Limb (tissue), 2 donors: Measurements from ENCODE around the gene DENND1A.

ENCODE experiments used
- DNase-seq, 2 donors: peaks; one replicate each; pipeline ENCODE4 v3.0.0-alpha.2; 2016; ENCODE audit errors: extremely low spot score in 2 of 2

The DENND1A gene

GRCh38 chr9:123866497-123866896 is 63.4 kb downstream of the DENND1A start:
- no peak for DNase-seq

- no peak for DNase-seq
Observed at GRCh38 chr9:123865226-123866000, 64.5 kb downstream of the DENND1A start.

GRCh38 chr9:123864251-123864650 is 65.7 kb downstream of the DENND1A start:
- no peak for DNase-seq

GRCh38 chr9:123863164-123863855 is 66.6 kb downstream of the DENND1A start:
- DNase-seq = peak in 1 of 2 donors; percentile 17

DNA sequence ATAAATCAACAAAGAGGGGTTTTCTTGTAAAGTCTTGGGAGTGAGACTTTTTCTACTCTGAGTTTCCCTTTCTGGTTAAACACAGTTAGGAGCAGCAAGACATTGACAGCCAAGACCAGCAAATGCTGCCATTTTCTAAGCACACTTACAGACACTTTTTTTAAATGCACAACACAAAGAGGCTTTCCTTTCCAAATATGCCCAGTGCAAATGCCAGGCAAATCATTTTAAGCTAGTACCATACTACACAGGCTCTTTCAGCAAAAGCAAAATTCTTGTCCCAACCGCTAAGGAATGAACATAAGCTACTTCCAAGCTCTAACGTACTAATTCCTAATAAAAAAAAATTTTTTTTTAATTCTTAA is 68.2 kb downstream of the DENND1A start:
- no peak for DNase-seq

- DNase-seq = no peak
Observed at GRCh38 chr9:123861086-123861755, 68.7 kb downstream of the DENND1A start.

DNA sequence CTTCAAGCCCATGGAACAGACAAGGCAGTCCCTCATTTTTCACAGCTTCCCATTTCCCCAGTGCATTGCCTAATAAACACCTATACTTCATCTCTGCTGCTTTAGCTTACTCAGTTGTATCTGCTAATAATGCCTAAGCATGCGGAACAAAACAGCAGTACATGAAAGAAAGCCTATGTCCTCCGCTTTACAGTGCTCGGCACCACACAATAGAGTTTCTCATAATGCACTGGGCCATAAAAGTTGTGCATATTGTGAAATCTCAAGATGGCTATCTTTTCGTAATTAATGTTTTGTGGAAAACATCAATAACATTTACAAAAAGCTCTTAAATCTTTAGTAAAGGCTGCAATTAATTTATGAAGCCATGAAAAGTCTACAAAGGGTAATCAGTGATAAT is 69.3 kb downstream of the DENND1A start:
- no peak for DNase-seq

DNA sequence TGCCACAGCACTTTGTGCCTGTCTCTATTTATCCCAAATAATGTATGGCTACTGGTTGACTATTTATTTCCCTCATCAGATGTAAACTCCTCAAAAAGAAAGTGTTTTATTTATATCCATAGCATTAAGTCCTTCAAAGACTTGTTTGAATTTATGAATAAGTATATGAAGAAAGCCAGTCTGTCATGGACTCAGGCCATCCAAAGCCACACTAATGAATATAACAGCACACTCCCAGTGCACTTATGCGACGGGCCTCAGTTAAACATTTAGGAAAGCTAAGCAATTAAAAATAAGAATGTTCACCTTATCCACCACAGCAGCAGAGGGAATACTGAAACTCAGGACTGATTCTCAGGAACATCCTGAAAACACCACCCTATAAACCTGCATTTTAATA is 77.5 kb downstream of the DENND1A start:
- no peak for DNase-seq

GRCh38 chr9:123851851-123852250 is 78.1 kb downstream of the DENND1A start:
- DNase-seq = no peak

- no peak for DNase-seq
Observed at GRCh38 chr9:123848447-123849085, 81.4 kb downstream of the DENND1A start.

- no peak for DNase-seq
Observed at GRCh38 chr9:123846966-123847365, 83.0 kb downstream of the DENND1A start.

GRCh38 chr9:123843703-123844102 is 86.2 kb downstream of the DENND1A start:
- no peak for DNase-seq

DNA sequence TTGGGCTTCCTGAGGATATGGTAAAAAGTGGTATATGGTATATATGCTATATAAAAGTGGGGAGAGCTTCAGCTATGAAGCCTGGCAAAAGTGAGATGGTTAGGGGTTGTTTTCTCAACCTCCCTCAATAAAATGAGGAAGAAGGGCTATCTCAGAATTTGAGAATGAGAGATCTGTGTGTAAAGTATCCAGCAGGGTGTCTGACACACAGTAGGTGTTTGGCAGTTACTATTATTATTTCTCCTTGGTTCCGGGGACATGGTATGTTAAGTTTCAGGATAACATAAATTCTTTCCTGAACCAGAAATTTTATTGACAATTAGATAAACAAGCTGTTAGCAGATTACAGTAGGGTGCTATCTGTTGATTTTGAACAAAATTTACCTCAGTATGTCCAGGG is 94.1 kb downstream of the DENND1A start:
- DNase-seq = no peak

- no peak for DNase-seq
Observed at GRCh38 chr9:123834889-123835562, 94.9 kb downstream of the DENND1A start.

GRCh38 chr9:123834218-123834888 is 95.6 kb downstream of the DENND1A start:
- peak in 1 of 2 donors; percentile 26 for DNase-seq

DNA sequence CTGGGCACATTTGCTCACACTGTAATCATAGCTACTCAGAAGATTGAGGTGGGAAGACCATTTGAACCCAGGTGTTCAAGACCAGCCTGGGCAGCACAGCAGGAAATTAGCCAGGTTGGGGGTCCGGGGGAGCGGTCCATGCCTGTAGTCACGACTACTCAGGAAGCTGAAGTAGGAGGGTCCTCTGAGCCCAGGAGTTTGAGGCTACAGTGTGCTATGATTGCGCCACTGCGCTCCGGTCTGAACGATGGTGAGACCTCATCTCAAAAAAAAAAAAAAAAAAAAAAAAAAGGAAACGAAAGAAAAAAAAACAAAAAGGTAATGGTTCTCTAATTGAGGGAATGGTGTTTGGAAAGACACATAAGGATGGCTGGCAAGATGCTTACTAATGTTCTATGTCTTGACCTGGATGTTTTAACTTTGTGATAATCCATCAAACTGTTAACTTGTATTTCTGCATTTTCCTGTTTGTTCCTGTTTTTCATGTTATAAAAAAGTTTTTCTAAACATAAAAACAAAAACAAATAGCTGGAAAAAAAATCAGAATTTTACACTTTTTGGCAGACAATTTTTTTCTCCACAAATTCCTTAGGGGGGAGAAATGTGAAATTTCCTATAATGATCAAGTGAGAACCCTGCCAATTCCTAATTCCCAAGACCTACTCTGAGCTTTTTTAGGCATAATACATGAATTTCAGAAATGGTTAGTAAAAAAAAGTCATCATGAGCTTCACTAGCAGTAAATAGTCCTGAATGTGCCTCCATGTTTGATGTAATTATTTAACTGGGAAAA is 96.9 kb downstream of the DENND1A start:
- no peak for DNase-seq

DNA sequence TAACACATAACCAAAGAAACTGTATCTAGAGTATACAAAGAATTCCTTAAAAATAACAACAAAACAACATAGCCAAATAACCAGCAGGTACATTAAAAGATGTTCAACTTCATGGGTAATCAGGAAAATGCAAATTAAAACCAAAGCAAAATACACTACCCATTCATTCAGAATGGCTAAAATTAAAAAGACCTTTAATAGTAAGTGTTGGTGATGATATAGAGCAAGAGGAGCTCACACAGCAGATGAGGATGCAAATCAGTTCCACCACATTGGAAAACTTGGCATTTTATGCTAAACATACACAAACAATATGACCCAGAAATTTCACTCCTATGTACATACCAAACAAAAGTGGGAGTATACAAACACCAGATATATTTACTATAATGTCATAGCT is 97.8 kb downstream of the DENND1A start:
- DNase-seq = no peak

- DNase-seq = no peak
Observed at GRCh38 chr9:123828449-123828848, 101.5 kb downstream of the DENND1A start.

DNA sequence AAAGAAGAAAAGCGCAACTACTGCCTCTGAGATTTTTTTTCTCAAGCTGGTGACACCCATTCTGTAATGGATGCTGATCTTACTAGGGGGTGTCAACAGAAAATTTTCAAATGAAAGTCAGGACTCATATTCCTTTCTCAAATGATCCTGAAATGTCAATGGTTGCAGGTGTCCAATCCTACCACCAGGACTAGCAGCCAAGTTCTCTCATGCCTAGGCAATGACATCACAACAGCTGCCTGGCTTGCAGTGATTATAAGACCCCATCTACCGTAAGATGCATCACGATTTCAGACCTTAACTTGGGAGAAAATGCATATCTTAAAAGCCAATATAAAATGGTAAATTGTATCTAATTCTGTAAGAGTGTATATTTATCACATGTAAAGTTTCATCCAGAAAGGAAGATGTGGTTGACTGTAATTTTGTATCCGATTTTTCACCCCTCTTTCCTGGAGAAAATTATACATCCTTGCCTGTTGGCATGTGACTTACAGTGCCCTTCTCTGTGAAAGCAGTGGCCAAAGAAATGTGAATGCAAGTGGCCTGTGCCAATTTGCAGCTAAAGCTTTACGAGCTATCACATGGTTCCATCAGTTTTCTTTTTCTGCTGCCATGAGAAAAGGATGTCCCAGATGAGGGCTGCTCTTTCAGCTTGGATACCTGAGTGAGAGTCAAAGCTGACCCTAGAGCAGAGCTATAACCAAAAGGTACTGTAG is 104.4 kb downstream of the DENND1A start:
- peak in 1 of 2 donors; percentile 69 for DNase-seq
